HG03025 (cell line): Measurements from ENCODE around the gene ITSN1.
"Not testable (repeated sequence)": the region's sequence is repeated elsewhere in the genome, so short reads cannot be mapped to it uniquely, and the experiment has no call there.

ENCODE experiments used
- ATAC-seq: cut with Tn5 transposase; IDR thresholded peaks from one replicate; pipeline ENCODE4 v1.9.1; 2021; ENCODE audit warnings: mild to moderate bottlenecking, moderate library complexity; ENCODE audit not compliant: unreplicated experiment, low FRiP score

Gene ITSN1

DNA sequence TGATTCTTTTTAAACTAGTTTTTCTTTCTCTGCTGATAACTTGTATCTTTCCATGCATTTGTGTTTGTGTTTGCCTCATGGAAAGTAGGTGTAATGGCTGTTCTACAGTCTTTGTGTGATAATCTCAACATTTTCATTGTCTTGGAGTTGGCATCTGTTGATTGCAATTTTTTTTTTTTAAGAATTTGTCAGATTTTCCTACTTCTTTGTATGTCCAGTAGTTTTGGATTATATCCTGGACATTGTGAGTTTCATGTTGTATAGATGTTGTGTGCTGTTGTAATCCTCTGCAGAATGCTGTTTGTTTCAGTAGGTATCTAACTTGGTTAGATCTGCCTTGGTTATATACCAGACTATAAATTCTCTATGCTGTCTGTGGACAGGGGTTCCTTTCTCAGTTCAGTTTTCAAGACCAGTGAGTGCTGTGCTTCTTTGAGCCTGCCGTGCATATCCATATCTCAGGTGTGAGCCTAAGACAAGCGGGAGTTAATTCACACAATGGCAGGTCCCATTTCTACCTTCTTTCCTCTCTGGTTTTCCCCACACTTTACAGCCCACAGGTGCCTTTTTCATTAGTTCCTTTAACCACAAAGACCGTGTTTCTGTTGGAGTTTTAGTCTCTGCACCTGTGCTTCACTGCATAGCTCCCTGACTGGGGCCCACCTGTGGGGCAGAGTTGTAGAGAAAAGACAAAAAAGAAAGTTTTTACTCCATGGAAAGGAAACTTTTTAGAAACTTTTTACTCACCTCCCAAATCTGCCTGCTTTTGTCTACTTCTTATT is 69.9 kb downstream of the ITSN1 start:
- ATAC-seq = no peak

GRCh38 chr21:33721081-33721480 is 78.8 kb downstream of the ITSN1 start:
- ATAC-seq = no peak

DNA sequence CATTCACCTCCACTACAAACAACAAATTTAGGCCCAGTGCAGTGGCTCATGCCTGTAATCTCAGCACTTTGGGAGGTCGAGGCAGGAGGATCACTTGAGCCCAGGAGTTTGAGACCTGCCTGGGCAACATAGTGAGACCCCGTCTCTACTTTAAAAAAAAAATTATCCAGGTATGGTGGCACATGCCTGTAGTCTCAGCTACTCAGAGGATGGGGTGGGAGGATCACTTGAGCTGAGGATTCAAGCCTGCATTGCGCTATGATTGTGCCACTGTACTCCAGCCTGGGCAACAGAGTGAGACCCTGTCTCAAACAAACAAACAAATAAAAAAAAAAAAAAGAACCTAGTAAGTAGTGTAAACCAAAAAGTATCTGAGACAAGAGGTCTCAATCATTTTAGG is 86.8 kb downstream of the ITSN1 start:
- not testable (repeated sequence) for ATAC-seq

GRCh38 chr21:33729641-33730040 is 87.3 kb downstream of the ITSN1 start:
- no peak for ATAC-seq

DNA sequence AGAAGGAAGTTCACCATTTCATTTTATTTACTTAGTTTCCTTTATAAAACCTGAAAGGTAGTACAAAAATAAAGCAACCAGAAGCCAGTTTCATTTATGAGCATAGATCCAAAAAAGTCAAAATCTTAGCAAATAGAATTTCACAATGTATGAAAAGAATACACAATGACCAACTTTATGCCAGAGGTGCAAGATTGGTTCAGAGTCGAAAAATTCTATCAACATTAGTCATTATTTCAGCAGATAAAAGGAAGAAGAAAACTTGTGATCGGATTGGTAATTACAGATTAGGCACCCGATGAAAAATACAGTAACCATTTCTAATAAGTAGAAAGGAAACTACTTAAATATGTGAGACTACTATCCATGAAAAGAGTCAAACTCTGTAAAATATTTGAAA is 89.1 kb downstream of the ITSN1 start:
- ATAC-seq = no peak

DNA sequence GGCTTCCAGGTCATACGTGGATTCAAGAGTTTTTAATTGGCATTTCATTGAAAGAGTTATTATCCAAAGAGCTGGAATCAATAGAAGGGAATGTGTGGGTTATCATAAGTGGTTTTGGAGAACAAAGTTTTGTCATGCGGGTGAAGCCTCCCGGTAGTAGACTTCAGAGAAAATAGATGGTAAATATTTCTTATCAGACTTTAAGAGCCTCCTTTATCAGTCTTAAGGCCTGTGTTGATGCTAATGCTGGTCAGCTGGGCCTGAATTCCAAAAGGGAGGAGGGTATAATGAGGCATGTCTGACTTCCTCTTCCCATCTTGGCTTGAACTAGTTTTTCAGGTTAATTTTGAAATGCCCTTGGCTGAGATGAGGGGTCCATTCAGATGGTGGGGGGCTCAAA is 89.7 kb downstream of the ITSN1 start:
- ATAC-seq = no peak

DNA sequence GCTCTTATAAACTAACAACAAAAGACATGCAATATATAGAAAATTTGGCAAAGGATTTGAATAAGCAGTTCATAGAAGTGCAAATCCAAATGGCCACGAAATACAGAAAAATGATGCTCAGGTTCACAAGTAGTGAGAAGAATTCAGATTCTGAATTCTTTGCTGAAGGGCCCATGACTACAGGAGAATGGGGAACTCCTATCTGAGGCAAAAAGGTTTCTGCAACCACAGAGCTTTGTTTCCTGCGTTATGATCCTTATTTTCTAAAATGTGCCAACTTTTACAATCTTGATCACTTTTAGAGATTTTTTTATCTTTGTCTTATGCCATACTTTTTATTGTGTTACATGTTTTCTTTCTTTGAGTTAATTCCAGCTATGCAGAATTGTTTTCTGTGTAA is 91.3 kb downstream of the ITSN1 start:
- no peak for ATAC-seq

DNA sequence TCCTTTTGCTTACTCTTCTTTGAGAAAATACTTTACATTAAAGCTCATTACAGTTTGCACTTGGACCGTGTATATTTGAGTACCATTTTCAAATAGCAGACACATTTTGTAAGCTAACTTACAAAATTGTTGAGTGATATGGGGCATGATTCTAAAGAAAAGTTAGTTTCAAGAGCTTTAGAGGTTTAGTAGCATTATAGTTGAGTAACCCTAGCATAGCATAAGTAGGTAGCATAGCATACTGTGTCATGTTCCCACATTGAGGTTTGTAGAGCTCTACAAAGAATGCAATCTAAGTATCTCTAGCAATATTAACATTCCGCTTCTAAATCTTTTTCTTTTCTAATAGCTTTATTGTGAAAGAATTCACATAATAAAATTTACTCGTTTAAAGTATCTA is 92.0 kb downstream of the ITSN1 start:
- no peak for ATAC-seq

GRCh38 chr21:33734818-33735217 is 92.5 kb downstream of the ITSN1 start:
- no peak for ATAC-seq

DNA sequence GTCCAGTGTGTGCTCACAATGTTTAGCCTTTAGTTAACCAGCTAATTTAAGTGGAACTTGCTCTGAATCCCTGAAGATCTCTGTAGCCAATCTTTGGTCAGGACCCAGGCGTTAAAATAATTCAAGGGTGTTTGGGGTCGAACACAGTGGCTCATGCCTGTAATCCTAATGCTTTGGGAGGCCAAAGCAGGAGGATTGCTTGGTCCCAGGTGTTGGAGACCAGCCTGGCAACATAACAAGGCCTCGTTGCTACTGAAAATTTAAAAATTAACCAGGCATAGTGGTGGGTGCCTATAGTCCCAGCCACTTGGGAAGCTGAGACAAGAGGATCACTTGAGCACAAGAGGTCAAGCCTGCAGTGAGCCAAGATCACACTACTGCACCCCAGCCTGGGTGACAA is 94.3 kb downstream of the ITSN1 start:
- ATAC-seq = no peak

- no peak for ATAC-seq
Measured at GRCh38 chr21:33739701-33740100, 97.4 kb downstream of the ITSN1 start.

DNA sequence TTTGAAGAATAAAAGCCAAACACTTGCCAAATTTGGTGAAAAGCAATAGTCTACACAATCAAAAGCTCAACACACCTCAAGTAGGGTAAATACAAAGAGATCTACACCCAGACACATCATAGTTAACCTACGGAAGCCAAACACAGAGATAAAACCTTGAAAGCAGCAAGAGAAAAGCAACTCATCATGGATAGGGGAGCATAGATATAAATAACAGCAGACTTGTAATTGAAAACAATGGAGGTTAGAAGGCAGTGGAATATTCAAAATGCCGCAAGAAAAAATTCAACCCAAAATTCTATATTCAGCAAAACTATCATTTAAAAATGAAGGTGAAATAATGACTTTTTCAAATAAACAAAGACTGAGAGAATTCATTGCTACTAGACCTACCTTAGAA is 105.1 kb downstream of the ITSN1 start:
- ATAC-seq = no peak

- ATAC-seq = no peak
Measured at GRCh38 chr21:33748903-33749302, 106.6 kb downstream of the ITSN1 start.

DNA sequence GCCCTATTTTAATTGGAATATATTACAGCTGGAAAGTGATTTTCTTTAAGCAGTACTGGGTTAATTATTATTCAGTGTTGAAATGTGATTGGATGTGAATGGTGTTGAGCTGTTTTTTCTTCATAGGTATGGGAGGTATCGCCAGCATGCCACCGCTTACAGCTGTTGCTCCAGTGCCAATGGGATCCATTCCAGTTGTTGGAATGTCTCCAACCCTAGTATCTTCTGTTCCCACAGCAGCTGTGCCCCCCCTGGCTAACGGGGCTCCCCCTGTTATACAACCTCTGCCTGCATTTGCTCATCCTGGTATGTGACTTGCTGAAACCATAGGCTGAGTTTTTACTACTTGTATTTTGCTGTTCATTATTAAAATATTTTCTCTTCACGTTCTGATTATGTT is 107.7 kb downstream of the ITSN1 start:
- no peak for ATAC-seq

DNA sequence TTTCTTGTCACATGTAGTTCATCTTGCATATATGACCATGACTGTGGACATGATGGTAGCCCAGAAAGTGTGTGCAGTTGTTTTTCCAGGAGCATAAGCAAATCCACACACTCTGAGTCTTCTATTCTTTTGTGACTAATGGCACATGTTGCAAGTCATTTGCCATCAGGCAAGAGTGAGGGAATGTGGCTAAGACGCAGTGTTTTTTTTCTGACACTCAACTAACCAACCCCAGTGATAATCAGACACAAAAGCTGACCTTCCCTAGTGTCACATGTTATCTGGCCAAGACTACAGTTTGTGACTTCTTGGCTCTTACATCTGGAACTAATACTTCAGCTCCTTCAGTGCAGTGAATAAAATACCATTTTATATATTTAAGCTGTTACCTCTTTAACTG is 108.8 kb downstream of the ITSN1 start:
- ATAC-seq = no peak

- no peak for ATAC-seq
Measured at GRCh38 chr21:33751533-33751932, 109.2 kb downstream of the ITSN1 start.

DNA sequence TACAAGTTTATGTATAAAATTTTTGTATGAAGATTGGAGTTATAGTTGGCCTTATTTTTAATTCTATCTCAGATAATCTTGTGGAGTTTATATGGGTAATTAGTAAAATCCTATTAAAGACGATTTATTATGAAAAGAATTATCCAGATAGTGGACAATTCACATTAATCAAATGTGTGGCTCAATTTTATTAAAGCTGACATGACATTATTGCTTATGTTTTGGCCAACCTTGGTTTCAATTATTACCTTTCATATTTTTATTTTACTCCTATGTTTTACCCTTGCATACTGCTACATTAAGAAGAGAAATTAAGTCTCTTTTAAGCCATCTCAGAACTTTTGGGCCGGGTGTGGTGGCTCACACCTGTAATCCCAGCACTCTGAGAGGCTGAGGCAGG is 110.0 kb downstream of the ITSN1 start:
- no peak for ATAC-seq

DNA sequence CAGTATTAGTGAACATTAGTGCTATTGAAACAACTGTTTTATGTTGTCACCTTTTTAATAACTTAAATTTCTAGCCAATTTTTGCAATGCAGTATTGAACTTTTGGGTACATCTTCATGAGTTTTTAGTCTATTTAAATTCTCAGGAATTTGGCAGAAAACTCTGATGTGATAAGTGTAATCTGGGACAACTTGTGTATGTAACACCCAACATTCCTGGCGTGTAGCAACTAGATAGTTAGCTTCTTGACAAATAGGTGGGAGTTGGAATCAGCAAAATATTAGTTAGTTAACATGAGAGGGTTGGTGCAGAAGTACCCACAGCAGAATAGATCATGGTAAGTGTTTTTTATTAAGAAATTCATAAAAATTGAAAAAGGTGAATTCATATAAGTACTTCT is 111.6 kb downstream of the ITSN1 start:
- ATAC-seq = no peak

GRCh38 chr21:33754481-33754880 is 112.2 kb downstream of the ITSN1 start:
- ATAC-seq = no peak

- no peak for ATAC-seq
Measured at GRCh38 chr21:33755354-33755753, 113.1 kb downstream of the ITSN1 start.

DNA sequence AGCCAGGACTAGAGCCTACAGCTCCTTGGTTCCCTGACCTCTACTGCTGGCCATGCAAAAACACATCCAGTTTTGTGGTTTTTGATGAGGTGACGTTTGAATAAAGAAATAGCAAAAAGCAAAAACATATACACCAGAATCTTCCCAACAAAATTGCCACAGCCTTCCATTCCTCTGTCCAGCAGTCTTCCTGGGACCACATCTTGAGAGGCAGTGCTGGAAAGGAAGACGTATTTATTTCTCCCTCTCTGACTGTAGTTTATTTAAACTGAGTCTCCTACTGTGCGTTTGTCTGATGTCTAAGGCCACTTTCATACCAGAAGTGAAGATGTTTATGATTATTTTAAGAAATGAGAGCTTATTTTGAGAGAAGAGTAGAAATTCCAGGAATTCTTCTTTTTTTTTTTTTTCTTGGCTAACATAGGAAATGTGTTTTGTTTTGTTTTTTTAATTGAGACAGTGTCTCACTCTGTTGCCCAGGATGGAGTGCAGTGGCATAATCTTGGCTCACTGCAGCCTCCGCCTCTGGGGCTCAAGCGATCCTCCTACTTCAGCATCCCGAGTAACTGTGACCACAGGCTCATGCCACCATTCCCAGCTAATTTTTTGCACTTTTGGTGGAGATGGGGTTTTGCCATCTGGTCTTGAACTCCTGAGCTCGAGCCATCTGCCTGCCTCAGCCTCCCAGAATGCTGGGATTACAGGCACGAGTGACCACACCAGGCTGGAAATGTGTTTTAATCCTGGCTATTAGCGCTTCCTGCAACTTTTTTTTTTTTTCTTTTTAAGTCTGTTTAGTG is 118.5 kb downstream of the ITSN1 start:
- ATAC-seq = no peak

- ATAC-seq = no peak
Measured at GRCh38 chr21:33761441-33762036, 119.2 kb downstream of the ITSN1 start.
